HEK293 (cell line): ENCODE results near the gene DAGLB.

Experiments used
- CTCF ChIA-PET: fragments of 350-600 bp; formaldehyde crosslinking; extraction: SDS; loops from one replicate; lab custom pipeline; 2021; ENCODE audit warnings: antibody characterized with exemption; lab: Yijun Ruan, JAX
- POLR2A ChIA-PET: fragments of 300-600 bp; formaldehyde crosslinking; extraction: SDS; loops from one replicate; lab custom pipeline; 2020; ENCODE audit warnings: antibody characterized with exemption, inconsistent platforms; lab: Yijun Ruan, JAX
- H3K27ac ChIP-seq: fragments of 200-500 bp; sonication (Bioruptor generic); 2 replicates; pipeline ENCODE4 v1.5.1; 2014; ENCODE audit warnings: low read depth, low read length, control low read depth, inconsistent platforms; ENCODE audit errors: extremely low read depth
- H3K36me3 ChIP-seq, 2 experiments: fragments of 200-500 bp in 1 of 2; sonication (Bioruptor generic) in 1 of 2; 1 replicate in 1 of 2; 2 replicates in 1 of 2; pipeline ENCODE4 v1.5.1; 2014 to 2017; ENCODE audit warnings: inconsistent platforms in 2 of 2, low read length in 2 of 2; ENCODE audit not compliant: control insufficient read depth in 2 of 2, insufficient read depth in 1 of 2
- H3K4me1 ChIP-seq: fragments of 200-500 bp; sonication (Bioruptor generic); 2 replicates; pipeline ENCODE4 v1.5.1; 2014; ENCODE audit warnings: mild to moderate bottlenecking, low read length, inconsistent platforms; ENCODE audit not compliant: control insufficient read depth, insufficient read depth
- H3K4me3 ChIP-seq: 2 replicates; pipeline ENCODE4 v1.5.1; 2011; ENCODE audit warnings: low read depth, mild to moderate bottlenecking, control low read depth, low read length, moderate library complexity
- H3K9me3 ChIP-seq: fragments of 200-500 bp; sonication (Bioruptor generic); 2 replicates; pipeline ENCODE4 v1.5.1; 2014; ENCODE audit warnings: low read depth, low read length, inconsistent platforms; ENCODE audit not compliant: control insufficient read depth, insufficient read depth
- EGR2 ChIP-seq: fragments of 450-650 bp; formaldehyde crosslinking; IDR thresholded peaks from 2 replicates; pipeline ENCODE4 v1.5.1; 2016; ENCODE audit warnings: low read depth, missing biosample characterization, missing genetic modification characterization
- KLF8 ChIP-seq: fragments of 450-650 bp; formaldehyde crosslinking; IDR thresholded peaks from 2 replicates; pipeline ENCODE4 v1.5.1; 2016; ENCODE audit warnings: missing biosample characterization, missing genetic modification characterization
- PBX3 ChIP-seq: sonication (generic); formaldehyde crosslinking; IDR thresholded peaks from 2 replicates; pipeline ENCODE4 v1.8.1; 2022; ENCODE audit warnings: mild to moderate bottlenecking, moderate library complexity, missing genetic modification reagents
- SP7 ChIP-seq: fragments of 450-650 bp; formaldehyde crosslinking; IDR thresholded peaks from 2 replicates; pipeline ENCODE4 v1.5.1; 2016; ENCODE audit warnings: missing biosample characterization, missing genetic modification characterization
- ZBTB11 ChIP-seq: fragments of 450-650 bp; formaldehyde crosslinking; conservative IDR thresholded peaks from 2 replicates; pipeline ENCODE4 v1.5.1; 2016; ENCODE audit warnings: low read depth, missing biosample characterization, missing genetic modification characterization
- ZBTB44 ChIP-seq: fragments of 450-650 bp; IDR thresholded peaks from 2 replicates; pipeline ENCODE4 v1.5.1; 2018; ENCODE audit warnings: missing biosample characterization, mild to moderate bottlenecking, missing genetic modification characterization
- ZFHX2 ChIP-seq: fragments of 450-650 bp; formaldehyde crosslinking; conservative IDR thresholded peaks from 2 replicates; pipeline ENCODE4 v1.5.1; 2016; ENCODE audit warnings: missing biosample characterization, missing genetic modification characterization
- ZFP3 ChIP-seq: fragments of 450-650 bp; formaldehyde crosslinking; IDR thresholded peaks from 2 replicates; pipeline ENCODE4 v1.5.1; 2016; ENCODE audit warnings: low read depth, missing biosample characterization, missing genetic modification characterization
- ZNF121 ChIP-seq: fragments of 450-650 bp; formaldehyde crosslinking; IDR thresholded peaks from 2 replicates; pipeline ENCODE4 v1.5.1; 2016; ENCODE audit warnings: missing biosample characterization, missing genetic modification characterization
- ZNF221 ChIP-seq: fragments of 450-650 bp; formaldehyde crosslinking; IDR thresholded peaks from 2 replicates; pipeline ENCODE4 v1.5.1; 2017; ENCODE audit warnings: missing biosample characterization, missing genetic modification characterization, borderline replicate concordance
- ZNF394 ChIP-seq: fragments of 450-650 bp; formaldehyde crosslinking; IDR thresholded peaks from 2 replicates; pipeline ENCODE4 v1.5.1; 2016; ENCODE audit warnings: missing biosample characterization, missing genetic modification characterization, mild to moderate bottlenecking, moderate library complexity, borderline replicate concordance
- ZSCAN18 ChIP-seq: fragments of 450-650 bp; formaldehyde crosslinking; IDR thresholded peaks from 2 replicates; pipeline ENCODE4 v1.5.1; 2016; ENCODE audit warnings: missing biosample characterization, missing genetic modification characterization
- ZXDB ChIP-seq: fragments of 450-650 bp; formaldehyde crosslinking; IDR thresholded peaks from 2 replicates; pipeline ENCODE4 v1.5.1; 2016; ENCODE audit warnings: missing biosample characterization, missing genetic modification characterization
- TF ChIP-seq, protein P1 (sequence below): fragments of 450-650 bp; formaldehyde crosslinking; IDR thresholded peaks from 2 replicates; pipeline ENCODE4 v1.5.1; 2017; ENCODE audit warnings: missing biosample characterization, mild to moderate bottlenecking, missing genetic modification characterization, moderate library complexity

DAGLB gene

GRCh38 chr7:6419310-6419773, 28.4 kb downstream of the DAGLB start:
- POLR2A ChIA-PET: no interaction called here
- CTCF ChIA-PET: no interaction called here
- H3K27ac ChIP-seq: no peak overlapping the region
- TF ChIP-seq ZNF121 (tag by site-specific recombination) (no peak), KLF8 (tag by site-specific recombination) (no peak), ZNF221 (tag by site-specific recombination) (no peak), ZNF394 (tag by site-specific recombination) (no peak), PBX3 (CRISPR knock-in tag) (no peak), ZBTB44 (tag by site-specific recombination) (no peak), ZFP3 (tag by site-specific recombination) (no peak), ZBTB11 (tag by site-specific recombination) (no peak), ZSCAN18 (no peak)
- TF ChIP-seq, all 188 proteins: peak for 0
- H3K4me3 ChIP-seq: no peak overlapping the region
- peaks cover 19 to 43% of the 10 kb centered on the region in 2 experiments; a peak in 2 of 3 replicates for H3K36me3 ChIP-seq
- H3K4me1 ChIP-seq: no peaks in the 10 kb centered on the region
- no peaks in the 10 kb centered on the region for H3K9me3 ChIP-seq

DNA sequence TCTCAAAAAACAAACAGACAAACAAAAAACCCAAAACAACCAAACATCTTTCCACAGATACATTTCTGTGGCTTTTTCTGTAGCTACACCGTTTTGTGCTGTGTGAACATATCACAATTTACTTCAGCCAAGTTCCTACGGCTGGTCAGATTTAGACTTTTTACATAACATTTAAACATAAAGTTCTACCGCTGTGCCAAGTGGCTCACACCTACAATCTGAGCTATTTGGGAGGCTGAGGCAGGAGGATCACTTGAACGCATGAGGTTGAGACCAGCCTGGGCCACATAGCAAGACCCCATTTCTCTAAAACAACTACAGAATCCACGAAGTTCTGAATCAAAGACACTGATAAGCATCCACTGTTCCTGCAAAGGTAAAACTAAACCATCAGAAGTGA, 30.3 kb downstream of the DAGLB start:
- TF ChIP-seq ZFP3 (tag by site-specific recombination) (no peak), ZNF121 (tag by site-specific recombination) (0 out of 2 replicates have a peak, but pooled peaks have one; percentile 30)
- no peak overlapping the region for H3K4me3 ChIP-seq
- no peak overlapping the region for H3K27ac ChIP-seq
- no peaks in the 10 kb centered on the region for H3K9me3 ChIP-seq
- ChIA-PET CTCF (no interaction called here), POLR2A (interaction anchor here (1.5 kb wide), 1 partner anchor 10 kb away, joined by 3 read pairs; no protein-coding TSS in a partner anchor)
- H3K4me1 ChIP-seq: no peaks in the 10 kb centered on the region
- peaks cover 21 to 50% of the 10 kb centered on the region in 2 experiments; a peak in 2 of 3 replicates for H3K36me3 ChIP-seq

DNA sequence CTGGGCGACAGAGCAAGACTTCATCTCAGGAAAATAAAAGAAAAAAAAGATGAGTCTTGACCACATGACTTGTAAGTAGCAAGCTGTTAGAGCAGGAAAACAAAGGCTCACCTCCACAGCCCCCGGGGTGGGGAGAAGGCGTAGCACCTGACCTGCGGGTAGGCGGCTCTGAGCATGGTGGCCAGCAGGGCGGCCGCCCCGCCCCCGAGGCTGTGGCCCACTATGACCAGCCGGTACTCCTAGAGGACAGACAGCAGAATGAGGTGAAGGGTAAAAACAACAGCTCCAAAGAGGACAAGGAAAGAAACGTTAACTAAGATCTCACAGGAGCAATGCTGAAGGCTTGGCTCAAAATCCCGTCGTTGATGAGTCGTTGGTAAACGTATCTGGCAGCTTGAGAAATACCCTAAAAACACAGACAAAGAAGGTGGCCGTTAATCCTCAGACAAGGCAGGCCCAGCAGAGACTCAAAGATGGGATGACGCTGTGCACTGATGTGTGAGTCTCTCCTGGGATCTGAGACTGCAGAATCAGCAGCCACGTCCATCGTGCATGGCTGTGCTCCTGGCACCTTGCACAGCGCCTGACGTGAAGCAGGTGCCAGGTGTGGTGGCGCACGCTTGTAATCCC, 31.1 kb downstream of the DAGLB start:
- Histone ChIP-seq H3K4me3 (no peak overlapping the region), H3K27ac (no peak overlapping the region)
- no peak for TF ChIP-seq ZXDB (tag by site-specific recombination)
- no peak for TF ChIP-seq SP7
- TF ChIP-seq, protein P1, sequence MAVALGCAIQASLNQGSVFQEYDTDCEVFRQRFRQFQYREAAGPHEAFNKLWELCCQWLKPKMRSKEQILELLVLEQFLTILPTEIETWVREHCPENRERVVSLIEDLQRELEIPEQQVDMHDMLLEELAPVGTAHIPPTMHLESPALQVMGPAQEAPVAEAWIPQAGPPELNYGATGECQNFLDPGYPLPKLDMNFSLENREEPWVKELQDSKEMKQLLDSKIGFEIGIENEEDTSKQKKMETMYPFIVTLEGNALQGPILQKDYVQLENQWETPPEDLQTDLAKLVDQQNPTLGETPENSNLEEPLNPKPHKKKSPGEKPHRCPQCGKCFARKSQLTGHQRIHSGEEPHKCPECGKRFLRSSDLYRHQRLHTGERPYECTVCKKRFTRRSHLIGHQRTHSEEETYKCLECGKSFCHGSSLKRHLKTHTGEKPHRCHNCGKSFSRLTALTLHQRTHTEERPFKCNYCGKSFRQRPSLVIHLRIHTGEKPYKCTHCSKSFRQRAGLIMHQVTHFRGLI (tag by site-specific recombination): no peak
- TF ChIP-seq EGR2 (tag by site-specific recombination): peak; percentile 26; the same call in 1 of the 2 replicates
- 0 out of 2 replicates have a peak, but pooled peaks have one; percentile 11 for TF ChIP-seq ZFHX2
- TF ChIP-seq, all 188 proteins: peak for 2
- Histone ChIP-seq H3K9me3 (no peaks in the 10 kb centered on the region), H3K4me1 (no peaks in the 10 kb centered on the region), H3K36me3 (peaks cover 29 to 49% of the 10 kb centered on the region in 2 experiments; a peak in 2 of 3 replicates)
- CTCF ChIA-PET: interaction anchor here (0.6 kb wide), 1 partner anchor 241 kb away, joined by 4 read pairs; no protein-coding TSS in a partner anchor
- POLR2A ChIA-PET: interaction anchor here (1.5 kb wide), 1 partner anchor 10 kb away, joined by 3 read pairs; no protein-coding TSS in a partner anchor
